Glomerular visceral epithelial cell (primary cell): Measurements from ENCODE around the gene CRISPLD2.
A peak's percentile ranks its signal among the peaks of the same experiment; 100 is the strongest.
"Not testable (repeated sequence)": the region's sequence is repeated elsewhere in the genome, so short reads cannot be mapped to it uniquely, and the experiment has no call there.

ENCODE experiments used
- DNase-seq: peaks from one replicate; pipeline ENCODE4 v3.0.0-alpha.2; 2016; ENCODE audit errors: extremely low spot score

CRISPLD2 gene

GRCh38 chr16:84856811-84857210 is 37.0 kb downstream of the CRISPLD2 start:
- DNase-seq = not testable (repeated sequence)

GRCh38 chr16:84859681-84860080 is 39.9 kb downstream of the CRISPLD2 start:
- no peak for DNase-seq

- no peak for DNase-seq
Observed at GRCh38 chr16:84860383-84860782, 40.6 kb downstream of the CRISPLD2 start.

- no peak for DNase-seq
Observed at GRCh38 chr16:84861671-84862070, 41.9 kb downstream of the CRISPLD2 start.

GRCh38 chr16:84862804-84863480 is 43.2 kb downstream of the CRISPLD2 start:
- DNase-seq = no peak

GRCh38 chr16:84863481-84863814 is 43.7 kb downstream of the CRISPLD2 start:
- no peak for DNase-seq

- DNase-seq = no peak
Observed at GRCh38 chr16:84864326-84864955, 44.7 kb downstream of the CRISPLD2 start.

- DNase-seq = no peak
Observed at GRCh38 chr16:84867696-84868095, 47.9 kb downstream of the CRISPLD2 start.

- DNase-seq = no peak
Observed at GRCh38 chr16:84868328-84868727, 48.5 kb downstream of the CRISPLD2 start.

- DNase-seq = no peak
Observed at GRCh38 chr16:84868829-84869472, 49.2 kb downstream of the CRISPLD2 start.

GRCh38 chr16:84869473-84869845 is 49.7 kb downstream of the CRISPLD2 start:
- DNase-seq = no peak

- not testable (repeated sequence) for DNase-seq
Observed at GRCh38 chr16:84872971-84873370, 53.2 kb downstream of the CRISPLD2 start.

- DNase-seq = no peak
Observed at GRCh38 chr16:84874004-84874435, 54.2 kb downstream of the CRISPLD2 start.

- DNase-seq = no peak
Observed at GRCh38 chr16:84874553-84874952, 54.8 kb downstream of the CRISPLD2 start.

GRCh38 chr16:84874983-84875382 is 55.2 kb downstream of the CRISPLD2 start:
- DNase-seq = no peak

GRCh38 chr16:84875846-84876245 is 56.1 kb downstream of the CRISPLD2 start:
- no peak for DNase-seq

- DNase-seq = no peak
Observed at GRCh38 chr16:84876873-84877606, 57.3 kb downstream of the CRISPLD2 start.

GRCh38 chr16:84878770-84879169 is 59.0 kb downstream of the CRISPLD2 start:
- no peak for DNase-seq

GRCh38 chr16:84879569-84880487 is 60.0 kb downstream of the CRISPLD2 start:
- DNase-seq = peak; percentile 31

- DNase-seq = peak; percentile 53
Observed at GRCh38 chr16:84881702-84882521, 62.1 kb downstream of the CRISPLD2 start.

- DNase-seq = no peak
Observed at GRCh38 chr16:84883301-84883700, 63.5 kb downstream of the CRISPLD2 start.
